Ishikawa (cell line): ENCODE data around the gene RPSA.

Source experiments
- CEBPB ChIP-seq: IDR thresholded peaks from 2 replicates; pipeline ENCODE4 v1.6.1; 2012
- NFIC ChIP-seq: IDR thresholded peaks from 2 replicates; pipeline ENCODE4 v1.6.1; 2012
- REST ChIP-seq: IDR thresholded peaks from 2 replicates; pipeline ENCODE4 v1.6.1; 2012; ENCODE audit warnings: low read depth, mild to moderate bottlenecking
- USF1 ChIP-seq: IDR thresholded peaks from 2 replicates; pipeline ENCODE4 v1.6.1; 2012

GRCh38 chr3:39414421-39414907 is 7.9 kb downstream of the RPSA start:
- TF ChIP-seq NFIC (no peak), CEBPB (no peak), USF1 (no peak), REST (no peak)
